Astrocyte (in vitro differentiated cells and primary cell): ENCODE results near the gene MET. TPM values are rescaled to one million over a fixed set of nuclear protein-coding genes. Genes with fewer than 3 reads are reported as not detected.

ENCODE experiments used
- DNase-seq: peaks from one replicate; pipeline ENCODE4 v3.0.0-alpha.2; 2010; ENCODE audit warnings: low read depth
- FAIRE-seq: peaks from 2 replicates; lab custom pipeline; 2011; peaks lifted over from hg19 to GRCh38; lab: Jason Lieb, UNC
- H2AFZ ChIP-seq: 2 replicates; pipeline ENCODE4 v1.6.0; 2012; ENCODE audit warnings: low read depth, low read length, inconsistent platforms
- H3K27ac ChIP-seq: 2 replicates; pipeline ENCODE4 v1.5.1; 2011; ENCODE audit warnings: low read depth, low read length, inconsistent platforms
- H3K27me3 ChIP-seq: 2 replicates; pipeline ENCODE4 v1.6.0; 2011; ENCODE audit warnings: low read length, inconsistent platforms; ENCODE audit not compliant: insufficient read depth
- H3K36me3 ChIP-seq: 2 replicates; pipeline ENCODE4 v1.5.1; 2011; ENCODE audit warnings: low read length, inconsistent platforms; ENCODE audit not compliant: insufficient read depth
- H3K4me1 ChIP-seq: 2 replicates; pipeline ENCODE4 v1.5.1; 2011; ENCODE audit warnings: low read length, inconsistent platforms; ENCODE audit not compliant: insufficient read depth
- H3K4me2 ChIP-seq: 2 replicates; pipeline ENCODE4 v1.6.0; 2012; ENCODE audit warnings: low read length, inconsistent platforms
- H3K4me3 ChIP-seq: 2 replicates; pipeline ENCODE4 v1.5.1; 2011; ENCODE audit warnings: low read depth, mild to moderate bottlenecking, low read length, inconsistent platforms; ENCODE audit not compliant: insufficient read depth
- H3K79me2 ChIP-seq: 2 replicates; pipeline ENCODE4 v1.6.0; 2012; ENCODE audit warnings: mild to moderate bottlenecking, low read length, inconsistent platforms; ENCODE audit not compliant: insufficient read depth
- H3K9ac ChIP-seq: 2 replicates; pipeline ENCODE4 v1.6.0; 2012; ENCODE audit warnings: mild to moderate bottlenecking, low read length, inconsistent platforms
- H3K9me3 ChIP-seq: 2 replicates; pipeline ENCODE4 v1.5.1; 2012; ENCODE audit warnings: low read depth, mild to moderate bottlenecking, low read length, inconsistent platforms; ENCODE audit not compliant: insufficient read depth
- H4K20me1 ChIP-seq: 2 replicates; pipeline ENCODE4 v1.6.0; 2012; ENCODE audit warnings: low read length, inconsistent platforms; ENCODE audit not compliant: insufficient read depth
- H3K27ac Mint-ChIP-seq: one replicate; pipeline ENCODE4 v1.8.0; 2021; ENCODE audit warnings: mild to moderate bottlenecking, mixed read lengths; ENCODE audit not compliant: unreplicated experiment
- H3K27me3 Mint-ChIP-seq: one replicate; pipeline ENCODE4 v1.8.0; 2021; ENCODE audit warnings: low read depth, mixed read lengths; ENCODE audit not compliant: unreplicated experiment
- H3K36me3 Mint-ChIP-seq: one replicate; pipeline ENCODE4 v1.8.0; 2021; ENCODE audit warnings: low read depth, mixed read lengths; ENCODE audit not compliant: unreplicated experiment
- H3K4me1 Mint-ChIP-seq: one replicate; pipeline ENCODE4 v1.8.0; 2021; ENCODE audit warnings: low read depth, mixed read lengths; ENCODE audit not compliant: unreplicated experiment
- H3K4me3 Mint-ChIP-seq: one replicate; pipeline ENCODE4 v1.8.0; 2021; ENCODE audit warnings: mild to moderate bottlenecking, moderate library complexity, mixed read lengths; ENCODE audit not compliant: unreplicated experiment
- H3K9me3 Mint-ChIP-seq: one replicate; pipeline ENCODE4 v1.8.0; 2021; ENCODE audit warnings: mild to moderate bottlenecking, mixed read lengths; ENCODE audit not compliant: unreplicated experiment
- EZH2 ChIP-seq: IDR thresholded peaks from 2 replicates; pipeline ENCODE4 v1.6.1; 2012; ENCODE audit warnings: mild to moderate bottlenecking, low read length, inconsistent platforms; ENCODE audit not compliant: insufficient read depth
- total RNA-seq: library from RNA; stranded (reverse); gene quantifications from 2 replicates; pipeline ENCODE4 v1.2.1, GENCODE V29; 2021
- TF ChIP-seq, protein P1 (sequence below): IDR thresholded peaks from 2 replicates; pipeline ENCODE4 v1.5.1; 2011; ENCODE audit warnings: low read depth, mild to moderate bottlenecking, inconsistent platforms, low read length, moderate library complexity; ENCODE audit not compliant: insufficient read depth

Gene MET
- total RNA-seq, 1 donor from 2014 or later = 8.2 TPM

DNA sequence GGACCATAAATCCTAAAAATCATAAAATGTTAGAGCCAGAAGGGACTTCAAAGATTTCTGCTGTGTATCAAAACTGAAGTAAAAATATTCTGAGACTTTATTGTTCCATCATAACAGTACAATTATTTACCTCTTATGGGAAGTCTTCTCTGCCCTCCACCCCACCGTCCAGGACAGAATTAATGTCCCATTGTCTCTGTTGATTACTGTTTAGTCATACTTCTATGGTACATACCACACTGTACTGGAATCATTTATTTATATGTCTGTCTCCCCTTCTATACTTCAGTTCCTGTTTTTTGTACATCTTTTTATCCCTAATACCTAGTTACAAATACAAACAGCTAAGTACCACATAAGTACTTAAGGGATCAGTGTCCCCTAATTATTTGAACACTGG is 98.9 kb downstream of the MET start:
- no peaks in the 10 kb centered on the region for H3K79me2 ChIP-seq
- Mint-ChIP-seq H3K36me3 (no peaks in the 10 kb centered on the region), H3K4me1 (peaks cover 11% of the 10 kb centered on the region), H3K27me3 (no peaks in the 10 kb centered on the region), H3K27ac (no peak overlapping the region), H3K9me3 (no peaks in the 10 kb centered on the region), H3K4me3 (no peak overlapping the region)
- H2AFZ ChIP-seq = no peak overlapping the region
- DNase-seq (no peak), FAIRE-seq (no peak)
- peaks cover 25% of the 10 kb centered on the region for H3K4me1 ChIP-seq
- H4K20me1 ChIP-seq = no peaks in the 10 kb centered on the region
- H3K27me3 ChIP-seq = no peaks in the 10 kb centered on the region
- no peaks in the 10 kb centered on the region for H3K9me3 ChIP-seq
- TF ChIP-seq, protein P1, sequence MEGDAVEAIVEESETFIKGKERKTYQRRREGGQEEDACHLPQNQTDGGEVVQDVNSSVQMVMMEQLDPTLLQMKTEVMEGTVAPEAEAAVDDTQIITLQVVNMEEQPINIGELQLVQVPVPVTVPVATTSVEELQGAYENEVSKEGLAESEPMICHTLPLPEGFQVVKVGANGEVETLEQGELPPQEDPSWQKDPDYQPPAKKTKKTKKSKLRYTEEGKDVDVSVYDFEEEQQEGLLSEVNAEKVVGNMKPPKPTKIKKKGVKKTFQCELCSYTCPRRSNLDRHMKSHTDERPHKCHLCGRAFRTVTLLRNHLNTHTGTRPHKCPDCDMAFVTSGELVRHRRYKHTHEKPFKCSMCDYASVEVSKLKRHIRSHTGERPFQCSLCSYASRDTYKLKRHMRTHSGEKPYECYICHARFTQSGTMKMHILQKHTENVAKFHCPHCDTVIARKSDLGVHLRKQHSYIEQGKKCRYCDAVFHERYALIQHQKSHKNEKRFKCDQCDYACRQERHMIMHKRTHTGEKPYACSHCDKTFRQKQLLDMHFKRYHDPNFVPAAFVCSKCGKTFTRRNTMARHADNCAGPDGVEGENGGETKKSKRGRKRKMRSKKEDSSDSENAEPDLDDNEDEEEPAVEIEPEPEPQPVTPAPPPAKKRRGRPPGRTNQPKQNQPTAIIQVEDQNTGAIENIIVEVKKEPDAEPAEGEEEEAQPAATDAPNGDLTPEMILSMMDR = no peak
- H3K9ac ChIP-seq = no peak overlapping the region
- no peak overlapping the region for H3K4me3 ChIP-seq
- no peak overlapping the region for H3K27ac ChIP-seq
- peaks cover 14% of the 10 kb centered on the region for H3K36me3 ChIP-seq
- H3K4me2 ChIP-seq = no peak overlapping the region

DNA sequence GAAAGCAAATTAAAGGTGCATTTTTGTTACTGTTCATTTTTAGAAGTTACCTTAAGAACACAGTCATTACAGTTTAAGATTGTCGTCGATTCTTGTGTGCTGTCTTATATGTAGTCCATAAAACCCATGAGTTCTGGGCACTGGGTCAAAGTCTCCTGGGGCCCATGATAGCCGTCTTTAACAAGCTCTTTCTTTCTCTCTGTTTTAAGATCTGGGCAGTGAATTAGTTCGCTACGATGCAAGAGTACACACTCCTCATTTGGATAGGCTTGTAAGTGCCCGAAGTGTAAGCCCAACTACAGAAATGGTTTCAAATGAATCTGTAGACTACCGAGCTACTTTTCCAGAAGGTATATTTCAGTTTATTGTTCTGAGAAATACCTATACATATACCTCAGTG is 99.6 kb downstream of the MET start:
- TF ChIP-seq, protein P1 = no peak
- no peak for TF ChIP-seq EZH2
- DNase-seq = no peak
- H3K27me3 Mint-ChIP-seq = no peaks in the 10 kb centered on the region
- peaks cover 31% of the 10 kb centered on the region for H3K4me1 ChIP-seq
- H3K27me3 ChIP-seq = no peaks in the 10 kb centered on the region
- H4K20me1 ChIP-seq = no peaks in the 10 kb centered on the region
- no peaks in the 10 kb centered on the region for H3K9me3 ChIP-seq
- no peaks in the 10 kb centered on the region for H3K36me3 Mint-ChIP-seq
- H3K36me3 ChIP-seq = peaks cover 14% of the 10 kb centered on the region
- H3K4me3 Mint-ChIP-seq = no peak overlapping the region
- H3K4me2 ChIP-seq = peak overlapping the region; percentile 23
- no peak overlapping the region for H2AFZ ChIP-seq
- peaks cover 11% of the 10 kb centered on the region for H3K4me1 Mint-ChIP-seq
- no peaks in the 10 kb centered on the region for H3K79me2 ChIP-seq
- peak overlapping the region; percentile 78 for H3K27ac ChIP-seq
- no peak overlapping the region for H3K4me3 ChIP-seq
- FAIRE-seq = no peak
- no peaks in the 10 kb centered on the region for H3K9me3 Mint-ChIP-seq
- H3K27ac Mint-ChIP-seq = no peak overlapping the region
- H3K9ac ChIP-seq = no peak overlapping the region

DNA sequence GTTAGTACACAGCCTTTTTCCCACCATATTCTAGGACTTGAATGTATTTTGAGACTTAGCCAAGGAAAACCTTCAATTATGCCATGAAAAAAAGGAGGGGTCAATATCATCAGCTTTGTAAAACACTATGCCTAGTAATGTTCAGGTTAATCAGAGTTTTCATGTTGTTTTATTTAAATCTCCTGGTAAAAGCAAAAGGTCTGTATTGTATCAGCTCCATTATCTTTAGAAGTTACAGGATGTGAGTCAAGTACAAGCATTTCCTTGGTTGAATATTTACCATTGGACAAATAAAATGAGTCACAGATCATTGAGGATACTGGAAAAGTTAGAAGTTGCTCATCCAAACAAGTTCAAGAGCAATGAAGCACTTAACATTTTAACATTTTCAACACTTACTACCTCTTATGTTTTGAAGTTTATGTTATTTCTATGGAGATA is 100.4 kb downstream of the MET start:
- DNase-seq = peak; percentile 85
- FAIRE-seq = peak; percentile 75
- peak overlapping the region; percentile 78 for H3K27ac ChIP-seq
- H3K4me1 Mint-ChIP-seq = peaks cover 11% of the 10 kb centered on the region
- H3K27me3 ChIP-seq = no peaks in the 10 kb centered on the region
- H3K9me3 ChIP-seq = no peaks in the 10 kb centered on the region
- no peaks in the 10 kb centered on the region for H3K79me2 ChIP-seq
- H3K4me1 ChIP-seq = peaks cover 36% of the 10 kb centered on the region
- H2AFZ ChIP-seq = no peak overlapping the region
- peak overlapping the region; percentile 65 for H3K4me2 ChIP-seq
- H3K4me3 ChIP-seq = no peak overlapping the region
- H3K9me3 Mint-ChIP-seq = no peaks in the 10 kb centered on the region
- H4K20me1 ChIP-seq = no peaks in the 10 kb centered on the region
- TF ChIP-seq, protein P1 = no peak
- no peak for TF ChIP-seq EZH2
- no peak overlapping the region for H3K9ac ChIP-seq
- H3K36me3 Mint-ChIP-seq = no peaks in the 10 kb centered on the region
- H3K27ac Mint-ChIP-seq = peak overlapping the region; percentile 30
- no peak overlapping the region for H3K4me3 Mint-ChIP-seq
- peaks cover 14% of the 10 kb centered on the region for H3K36me3 ChIP-seq
- no peaks in the 10 kb centered on the region for H3K27me3 Mint-ChIP-seq
